Psoas muscle (tissue), 8 donors: ENCODE results near the gene ANXA2. TPM values are rescaled to one million over a fixed set of nuclear protein-coding genes. Genes with fewer than 3 reads are reported as not detected.

ENCODE experiments used
- ATAC-seq, 4 donors: fragments of 200-7000 bp; cut with Tn5 transposase; one replicate each; pipeline ENCODE4 v1.9.1; 2020; ENCODE audit warnings: moderate library complexity in 3 of 4, mild to moderate bottlenecking in 2 of 4
- DNase-seq, 2 donors: peaks; one replicate each; pipeline ENCODE4 v3.0.0-alpha.2; 2020
- H3K27ac ChIP-seq: fragments of 200-600 bp; one replicate; pipeline ENCODE4 v1.8.0; 2022
- H3K27me3 ChIP-seq, 3 donors: fragments of 200-600 bp in 1 of 3; one replicate each; pipeline versions ENCODE4 v1.6.1 to v1.8.0; 2013 to 2022; ENCODE audit warnings: low read length in 2 of 3, mild to moderate bottlenecking in 2 of 3, moderate library complexity in 1 of 3; ENCODE audit not compliant: insufficient read depth in 3 of 3
- H3K36me3 ChIP-seq, 2 donors: fragments of 200-600 bp in 1 of 2; one replicate each; pipeline versions ENCODE4 v1.6.1 to v1.8.0; 2013 to 2022; ENCODE audit warnings: low read depth in 1 of 2, mild to moderate bottlenecking in 1 of 2, moderate library complexity in 1 of 2; ENCODE audit not compliant: insufficient read depth in 1 of 2
- H3K4me1 ChIP-seq: fragments of 200-600 bp; one replicate; pipeline ENCODE4 v1.8.0; 2022
- H3K4me3 ChIP-seq: fragments of 200-600 bp; one replicate; pipeline ENCODE4 v1.8.0; 2022; ENCODE audit warnings: mild to moderate bottlenecking
- H3K9me3 ChIP-seq: fragments of 200-600 bp; one replicate; pipeline ENCODE4 v1.8.0; 2022
- CTCF ChIP-seq: fragments of 200-600 bp; IDR thresholded peaks from one replicate; pipeline ENCODE4 v1.8.0; 2022; ENCODE audit warnings: antibody characterized with exemption
- WGBS, 3 donors: extraction: QIAGEN DNeasy Blood & Tissue Kit; methylation state at CpG; one replicate each; pipeline versions ENCODE4 v1.1.6 to v1.1.7; 2013; 5-methylcytosine and 5-hydroxymethylcytosine counted together
- intact Hi-C, 2 donors: fragments of 100-400 bp; cut with DNase I; formaldehyde crosslinking; loops; one replicate each; pipeline versions ENCODE4 v1.11.0 to v1.14.2; 2022
- polyA plus RNA-seq, 3 donors: library from polyadenylated mRNA; stranded (reverse); fragments of 200-250 nt; gene quantifications; one replicate each; pipeline ENCODE4 v1.2.3, GENCODE V29; 2013
- total RNA-seq, 4 donors: library from RNA; stranded (reverse); fragmentation: NEBNext Ultra II Directional in 2 of 4; extraction: Animal tissue kit (Norgen Biotek cat#: 25700) in 2 of 4; gene quantifications; one replicate each; pipeline versions ENCODE4 v1.2.1 to v1.2.4, GENCODE V29; 2021 to 2023
- donor health status: healthy with polysubstance abuse.
- donor health status: DM: no; HTN: no; CAD: no; lungs with moderate emphysema.
- donor health status: Bipolar disorder and iron deficiency.
- donor health status: healthy.
- donor health status: DM: yes; HTN: yes; CAD: no.
- donor health status: DM: no; HTN: no; CAD: no.
- donor health status: DM: no; HTN: no; CAD: no.
- donor health status: DM: yes; HTN: yes; CAD: no.

Gene ANXA2
- total and polyA plus RNA-seq, 7 donors, result 140 to 2,117 (median 350) TPM

GRCh38 chr15:60396958-60397771 lies 621 bp downstream of the ANXA2 start:
- ATAC-seq (peak; percentile 64 to 80 (median 72)), DNase-seq (peak; percentile 74 to 90)
- H3K4me1 ChIP-seq, result peaks cover 42% of the 10 kb centered on the region
- no peak for TF ChIP-seq CTCF
- H3K27ac ChIP-seq, result peak overlapping the region; percentile 93
- H3K27me3 ChIP-seq, result no peaks in the 10 kb centered on the region
- no peaks in the 10 kb centered on the region for H3K9me3 ChIP-seq
- peak overlapping the region; percentile 80 for H3K4me3 ChIP-seq
- intact Hi-C loops, result loop anchor here in 1 of 2 donors (5.0 kb wide), 1 partner anchor 35 kb away; no protein-coding TSS in a partner anchor
- whole genome bisulfite sequencing, 3 donors, result 8 to 18% (median 10%) methylated on average over 31 to 37 of the region's 37 CpGs
- peaks cover 8 to 26% of the 10 kb centered on the region in 2 donors for H3K36me3 ChIP-seq

DNA sequence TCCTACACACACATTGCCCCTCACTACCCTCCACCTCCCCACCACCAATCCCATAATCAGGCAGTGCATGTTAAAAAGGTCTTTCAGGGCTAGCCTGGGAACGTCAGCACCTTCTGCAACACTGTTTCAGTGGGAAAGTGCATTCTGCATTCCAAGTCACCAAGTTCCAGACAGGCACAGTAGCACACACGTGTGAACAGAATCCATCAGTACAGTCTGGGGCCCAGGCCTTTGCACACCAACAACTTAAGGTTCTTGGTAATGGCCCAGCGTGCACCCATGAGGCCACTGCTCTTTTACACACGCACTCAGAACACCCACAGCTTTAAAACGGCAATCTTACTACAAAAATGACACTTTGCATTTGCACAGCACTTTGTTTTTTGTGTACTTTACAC lies 1.2 kb downstream of the ANXA2 start:
- ATAC-seq (no peak), DNase-seq (no peak)
- WGBS, 3 donors, result 39 to 62% (median 46%) methylated on average over 5 of the region's 5 CpGs
- no peak for TF ChIP-seq CTCF
- Histone ChIP-seq H3K36me3 (peaks cover 10 to 26% of the 10 kb centered on the region in 2 donors), H3K27me3 (no peaks in the 10 kb centered on the region), H3K4me3 (peak overlapping the region; percentile 80), H3K27ac (peak overlapping the region; percentile 93), H3K4me1 (peaks cover 48% of the 10 kb centered on the region), H3K9me3 (no peaks in the 10 kb centered on the region)
- intact Hi-C loops, result loop anchor here in 1 of 2 donors (5.0 kb wide), 1 partner anchor 34 kb away; no protein-coding TSS in a partner anchor

DNA sequence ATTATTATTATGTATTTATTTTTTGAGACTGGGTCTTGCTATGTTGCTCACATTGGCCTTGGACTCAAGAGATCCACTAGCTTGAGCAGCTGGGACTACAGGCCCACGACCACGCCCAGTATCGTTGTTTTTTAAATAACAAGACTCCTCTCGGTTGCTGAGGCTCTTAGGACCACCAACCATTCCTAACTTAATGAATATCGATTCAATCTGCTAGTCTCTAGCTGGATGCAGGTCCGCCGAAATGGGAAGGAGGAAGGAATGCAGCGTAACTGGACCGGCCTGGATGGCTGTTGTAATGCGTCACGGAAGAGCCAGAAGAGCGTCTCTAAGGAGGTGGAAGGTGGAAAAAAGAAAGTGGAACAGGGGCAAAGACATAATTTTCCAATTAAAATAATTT lies 1.7 kb downstream of the ANXA2 start:
- no peaks in the 10 kb centered on the region for H3K27me3 ChIP-seq
- peak overlapping the region; percentile 80 for H3K4me3 ChIP-seq
- ATAC-seq, result no peak
- peaks cover 10 to 26% of the 10 kb centered on the region in 2 donors for H3K36me3 ChIP-seq
- no peaks in the 10 kb centered on the region for H3K9me3 ChIP-seq
- peaks cover 52% of the 10 kb centered on the region for H3K4me1 ChIP-seq
- H3K27ac ChIP-seq, result peak overlapping the region; percentile 93
- no peak for TF ChIP-seq CTCF
- DNase-seq, result no peak
- WGBS, 3 donors, result 54 to 71% (median 57%) methylated on average over 12 of the region's 12 CpGs
- intact Hi-C loops, result loop anchor here in 1 of 2 donors (5.0 kb wide), 1 partner anchor 34 kb away; no protein-coding TSS in a partner anchor

- WGBS, 3 donors, result 72 to 78% (median 75%) methylated on average over 9 of the region's 9 CpGs
- Histone ChIP-seq H3K36me3 (peaks cover 10 to 26% of the 10 kb centered on the region in 2 donors), H3K27ac (peak overlapping the region; percentile 93), H3K27me3 (no peaks in the 10 kb centered on the region), H3K4me3 (peak overlapping the region; percentile 80), H3K4me1 (peaks cover 58% of the 10 kb centered on the region), H3K9me3 (no peaks in the 10 kb centered on the region)
- DNase-seq (no peak), ATAC-seq (no peak)
- intact Hi-C loops, result loop anchor here in 1 of 2 donors (5.0 kb wide), 1 partner anchor 33 kb away; no protein-coding TSS in a partner anchor
- TF ChIP-seq CTCF, result no peak
Observed at GRCh38 chr15:60395276-60396011, 2.3 kb downstream of the ANXA2 start.
